ENCODE measurements around the gene ZNF836.

- peak in 1 of 3 experiments; percentile 15; a peak in 1 of 6 replicates for TF ChIP-seq CTCF (IDR thresholded peaks at IDR 0.05 in 2 of 3, conservative IDR thresholded peaks at IDR 0.05 in 1 of 3; ENCODE audit: insufficient read depth in 2 of 3, low read depth in 1 of 3, low read length in 3 of 3)
- no peak for TF ChIP-seq EZH2 (IDR thresholded peaks at IDR 0.05; ENCODE audit: borderline replicate concordance, low read depth, low read length)
- no peak for TF ChIP-seq MNT (conservative IDR thresholded peaks at IDR 0.05)
- TF ChIP-seq ZFP91 (CRISPR knock-in tag; IDR thresholded peaks at IDR 0.05) = no peak
- TF ChIP-seq ZBTB1 (CRISPR knock-in tag; IDR thresholded peaks at IDR 0.05; ENCODE audit: borderline replicate concordance, low read depth) = no peak
- TF ChIP-seq POLR2AphosphoS5 (IDR thresholded peaks at IDR 0.05; ENCODE audit: control insufficient read depth, insufficient read depth, low read depth, low read length) = no peak
- TF ChIP-seq KAT7 (CRISPR knock-in tag; IDR thresholded peaks at IDR 0.05; ENCODE audit: borderline replicate concordance) = no peak
Measured at GRCh38 chr19:52188822-52189734, 17.7 kb upstream of the ZNF836 start.

Measured in K562 (cell line).